OCI-LY1 (cell line): Measurements from ENCODE around the gene ADGRB2.

ENCODE experiments used
- H2AFZ ChIP-seq: fragments of 200-600 bp; sonication (generic), shearing (Covaris generic); 2 replicates; pipeline ENCODE4 v1.6.0; 2014; ENCODE audit warnings: antibody characterized with exemption, mild to moderate bottlenecking, low read length
- H3F3A ChIP-seq: fragments of 200-600 bp; sonication (generic), shearing (Covaris generic); 2 replicates; pipeline ENCODE4 v1.6.0; 2014; ENCODE audit warnings: mild to moderate bottlenecking, antibody characterized with exemption, low read length, moderate library complexity; ENCODE audit not compliant: insufficient read depth
- H3K27ac ChIP-seq: fragments of 200-600 bp; sonication (generic); 2 replicates; pipeline ENCODE4 v1.5.1; 2014; ENCODE audit warnings: low read length, mixed run types, mild to moderate bottlenecking, low read depth; ENCODE audit not compliant: poor library complexity, severe bottlenecking
- H3K27me3 ChIP-seq: fragments of 200-600 bp; sonication (generic); 2 replicates; pipeline ENCODE4 v1.6.0; 2014; ENCODE audit warnings: antibody characterized with exemption, mild to moderate bottlenecking, low read length, moderate library complexity; ENCODE audit not compliant: insufficient read depth
- H3K36me3 ChIP-seq: fragments of 200-600 bp; sonication (generic); 2 replicates; pipeline ENCODE4 v1.6.1; 2014; ENCODE audit warnings: mild to moderate bottlenecking, antibody characterized with exemption, low read length, moderate library complexity, mixed read lengths; ENCODE audit not compliant: insufficient read depth
- H3K4me1 ChIP-seq: fragments of 200-600 bp; sonication (generic); 2 replicates; pipeline ENCODE4 v1.5.1; 2014; ENCODE audit warnings: mild to moderate bottlenecking, low read length, moderate library complexity; ENCODE audit not compliant: insufficient read depth, severe bottlenecking
- H3K4me2 ChIP-seq: fragments of 200-600 bp; sonication (generic), shearing (Covaris generic); 2 replicates; pipeline ENCODE4 v1.6.1; 2014; ENCODE audit warnings: low read length
- H3K4me3 ChIP-seq: fragments of 200-600 bp; sonication (generic); 2 replicates; pipeline ENCODE4 v1.5.1; 2014; ENCODE audit warnings: low read length, low read depth, mild to moderate bottlenecking, mixed read lengths; ENCODE audit not compliant: poor library complexity, severe bottlenecking
- H3K79me2 ChIP-seq: fragments of 200-600 bp; shearing (Covaris generic); 2 replicates; pipeline ENCODE4 v1.6.1; 2016; ENCODE audit warnings: mixed run types, low read length, mixed read lengths; ENCODE audit not compliant: insufficient read depth
- H3K9ac ChIP-seq: fragments of 200-600 bp; sonication (generic), shearing (Covaris generic); 2 replicates; pipeline ENCODE4 v1.6.1; 2014; ENCODE audit warnings: mild to moderate bottlenecking, low read length, mixed read lengths
- H3K9me2 ChIP-seq: fragments of 200-600 bp; sonication (generic), shearing (Covaris generic); 2 replicates; pipeline ENCODE4 v1.6.1; 2014; ENCODE audit warnings: low read depth, mild to moderate bottlenecking, low read length, mixed read lengths
- H3K9me3 ChIP-seq: fragments of 200-600 bp; shearing (Covaris generic); 2 replicates; pipeline ENCODE4 v1.6.1; 2014; ENCODE audit warnings: low read length, mixed read lengths
- H4K20me1 ChIP-seq: fragments of 200-600 bp; sonication (generic), shearing (Covaris generic); 2 replicates; pipeline ENCODE4 v1.6.0; 2016; ENCODE audit warnings: mild to moderate bottlenecking, low read length; ENCODE audit not compliant: insufficient read depth
- CTCF ChIP-seq: fragments of 200-600 bp; sonication (generic), shearing (Covaris generic); IDR thresholded peaks from 2 replicates; pipeline ENCODE4 v1.5.1; 2017; ENCODE audit warnings: mild to moderate bottlenecking, antibody characterized with exemption, low read length, moderate library complexity, mixed read lengths
- EZH2 ChIP-seq: fragments of 200-600 bp; sonication (generic), shearing (Covaris generic); IDR thresholded peaks from 2 replicates; pipeline ENCODE4 v1.8.0; 2017; ENCODE audit warnings: borderline replicate concordance, mixed run types, mild to moderate bottlenecking, antibody characterized with exemption, low read length, moderate library complexity, mixed read lengths

ADGRB2 gene

GRCh38 chr1:31687601-31688000 is 76.5 kb downstream of the ADGRB2 start:
- Histone ChIP-seq H3K9me2 (no peaks in the 10 kb centered on the region), H3K36me3 (no peaks in the 10 kb centered on the region), H3F3A (no peaks in the 10 kb centered on the region), H3K4me3 (no peak overlapping the region), H3K4me2 (no peak overlapping the region), H3K4me1 (no peaks in the 10 kb centered on the region), H3K9me3 (no peaks in the 10 kb centered on the region), H3K79me2 (no peaks in the 10 kb centered on the region), H2AFZ (no peak overlapping the region), H3K27me3 (peaks cover 6% of the 10 kb centered on the region; the same call in 1 of the 2 replicates), H4K20me1 (no peaks in the 10 kb centered on the region), H3K9ac (no peak overlapping the region), H3K27ac (no peak overlapping the region)
- no peak for TF ChIP-seq EZH2
- no peak for TF ChIP-seq CTCF

GRCh38 chr1:31685795-31686194 is 78.3 kb downstream of the ADGRB2 start:
- Histone ChIP-seq H3K4me1 (no peaks in the 10 kb centered on the region), H4K20me1 (no peaks in the 10 kb centered on the region), H3F3A (no peaks in the 10 kb centered on the region), H3K27ac (no peak overlapping the region), H3K4me2 (no peak overlapping the region), H3K36me3 (no peaks in the 10 kb centered on the region), H3K4me3 (no peak overlapping the region), H3K9me2 (no peaks in the 10 kb centered on the region), H3K9ac (no peak overlapping the region), H3K79me2 (no peaks in the 10 kb centered on the region), H3K9me3 (no peaks in the 10 kb centered on the region), H3K27me3 (peaks cover 7% of the 10 kb centered on the region; the same call in 1 of the 2 replicates), H2AFZ (no peak overlapping the region)
- TF ChIP-seq CTCF (no peak), EZH2 (no peak)

GRCh38 chr1:31683997-31684396 is 80.1 kb downstream of the ADGRB2 start:
- Histone ChIP-seq H3K9me2 (no peaks in the 10 kb centered on the region), H3K27me3 (peaks cover 7% of the 10 kb centered on the region; the same call in 1 of the 2 replicates), H2AFZ (no peak overlapping the region), H3K4me3 (no peak overlapping the region), H3K4me1 (no peaks in the 10 kb centered on the region), H3K9ac (no peak overlapping the region), H3K27ac (no peak overlapping the region), H3K4me2 (no peak overlapping the region), H3K36me3 (no peaks in the 10 kb centered on the region), H3F3A (no peaks in the 10 kb centered on the region), H4K20me1 (no peaks in the 10 kb centered on the region), H3K9me3 (no peaks in the 10 kb centered on the region), H3K79me2 (no peaks in the 10 kb centered on the region)
- TF ChIP-seq EZH2 (no peak), CTCF (peak; percentile 45; the same call in 1 of the 2 replicates)
